GM12878 (cell line): ENCODE data around the gene SLC31A1. TPM values are rescaled to one million over a fixed set of nuclear protein-coding genes. Genes with fewer than 3 reads are reported as not detected.

ENCODE experiments used
- ATAC-seq: fragments of 200-7000 bp; cut with Tn5 transposase; 3 replicates; pipeline ENCODE4 v1.9.1; 2020; ENCODE audit warnings: mild to moderate bottlenecking, moderate library complexity
- BruUV-seq: library from RNA; stranded (reverse); fragments of 400-500 nt; replicated peaks from 2 replicates; lab custom pipeline; 2021; lab: Mats Ljungman, UMichigan
- CTCF ChIA-PET: fragments of 300-600 bp; sonication (Branson Sonifier 250); formaldehyde crosslinking; extraction: SDS; loops from one replicate; lab custom pipeline; 2021; ENCODE audit warnings: inconsistent platforms; lab: Yijun Ruan, JAX
- POLR2A ChIA-PET: fragments of 350-600 bp; formaldehyde crosslinking; extraction: SDS; loops from one replicate; lab custom pipeline; 2021; ENCODE audit warnings: inconsistent platforms; lab: Charles Lee
- RAD21 ChIA-PET: fragments of 300-600 bp; sonication (Branson Sonifier 250); formaldehyde crosslinking; loops from one replicate; lab custom pipeline; 2023; ENCODE audit warnings: antibody characterized with exemption; ENCODE audit not compliant: unreplicated experiment; lab: Charles Lee
- SMC1A ChIA-PET: fragments of 300-600 bp; sonication (Branson Sonifier 250); formaldehyde crosslinking; loops from one replicate; lab custom pipeline; 2023; ENCODE audit not compliant: unreplicated experiment, uncharacterized antibody; lab: Charles Lee
- DNase-seq: peaks from one replicate; pipeline ENCODE4 v3.0.0-alpha.2; 2011; ENCODE audit warnings: low read depth, low spot score
- FAIRE-seq: peaks from 3 replicates; lab custom pipeline; 2011; peaks lifted over from hg19 to GRCh38; lab: Jason Lieb, UNC
- H2AFZ ChIP-seq: 2 replicates; pipeline ENCODE4 v1.6.0; 2011; ENCODE audit warnings: low read depth, low read length, control low read depth; ENCODE audit not compliant: control insufficient read depth
- H3K27ac ChIP-seq: 2 replicates; pipeline ENCODE4 v1.5.1; 2011; ENCODE audit warnings: control low read depth; ENCODE audit not compliant: control insufficient read depth, insufficient read depth
- H3K27me3 ChIP-seq, 2 experiments: replicated peaks in 1 of 2; 2 replicates each; pipeline versions ENCODE4 v1.6.0 to v1.6.1; 2011; ENCODE audit warnings: low read length in 1 of 2; ENCODE audit not compliant: control insufficient read depth in 2 of 2, insufficient read depth in 2 of 2
- H3K36me3 ChIP-seq, 2 experiments: 2 replicates each; pipeline ENCODE4 v1.5.1; 2011; ENCODE audit warnings: low read length in 1 of 2; ENCODE audit not compliant: control insufficient read depth in 2 of 2, insufficient read depth in 2 of 2
- H3K4me1 ChIP-seq: 2 replicates; pipeline ENCODE4 v1.6.1; 2011; ENCODE audit warnings: mild to moderate bottlenecking, low read length, moderate library complexity, mixed read lengths; ENCODE audit not compliant: control insufficient read depth, insufficient read depth
- H3K4me2 ChIP-seq: 2 replicates; pipeline ENCODE4 v1.6.0; 2011; ENCODE audit warnings: control low read depth; ENCODE audit not compliant: control insufficient read depth, insufficient read depth
- H3K4me3 ChIP-seq: fragments of 200-600 bp; sonication (generic); 2 replicates; pipeline ENCODE4 v1.5.1; 2016
- H3K79me2 ChIP-seq: 2 replicates; pipeline ENCODE4 v1.6.0; 2011; ENCODE audit warnings: low read length; ENCODE audit not compliant: control insufficient read depth, insufficient read depth
- H3K9ac ChIP-seq: 2 replicates; pipeline ENCODE4 v1.8.0; 2011; ENCODE audit warnings: low read length, control low read depth, mixed read lengths; ENCODE audit not compliant: control insufficient read depth, insufficient read depth
- H3K9me3 ChIP-seq: replicated peaks from 3 replicates; pipeline ENCODE4 v1.5.1; 2011; ENCODE audit warnings: mild to moderate bottlenecking, low read length; ENCODE audit not compliant: control insufficient read depth, insufficient read depth
- H4K20me1 ChIP-seq: 2 replicates; pipeline ENCODE4 v1.6.0; 2011; ENCODE audit not compliant: control insufficient read depth, insufficient read depth
- CEBPB ChIP-seq, 2 experiments: fragments of 150-350 bp in 1 of 2; IDR thresholded peaks; 2 replicates each; pipeline ENCODE4 v1.6.1; 2012 to 2014; ENCODE audit warnings: low read depth in 2 of 2, low read length in 2 of 2, borderline replicate concordance in 1 of 2, inconsistent platforms in 1 of 2
- CHD2 ChIP-seq: IDR thresholded peaks from 2 replicates; pipeline ENCODE4 v1.6.1; 2011; ENCODE audit warnings: low read depth, low read length, improper control_type of control experiment, borderline replicate concordance
- EP300 ChIP-seq, 2 experiments: fragments of 150-350 bp in 1 of 2; IDR thresholded peaks; 2 replicates each; pipeline ENCODE4 v1.6.1; 2011 to 2012; ENCODE audit warnings: low read depth in 2 of 2, low read length in 2 of 2, borderline replicate concordance in 1 of 2, improper control_type of control experiment in 1 of 2, inconsistent platforms in 1 of 2; ENCODE audit not compliant: control insufficient read depth in 1 of 2
- JUND ChIP-seq: IDR thresholded peaks from 2 replicates; pipeline ENCODE4 v1.6.1; 2012; ENCODE audit warnings: low read depth, mild to moderate bottlenecking, low read length, improper control_type of control experiment, moderate library complexity
- NFIC ChIP-seq: IDR thresholded peaks from 2 replicates; pipeline ENCODE4 v1.6.1; 2012; ENCODE audit warnings: low read depth, mild to moderate bottlenecking, inconsistent platforms, low read length, moderate library complexity
- PAX8 ChIP-seq: fragments of 450-650 bp; IDR thresholded peaks from 2 replicates; pipeline ENCODE4 v1.6.1; 2017; ENCODE audit warnings: mild to moderate bottlenecking, moderate library complexity
- SUZ12 ChIP-seq: fragments of 200-600 bp; sonication (generic); IDR thresholded peaks from one replicate; pipeline ENCODE4 v1.6.1; 2018; ENCODE audit warnings: antibody characterized with exemption, mild to moderate bottlenecking; ENCODE audit not compliant: unreplicated experiment
- WGBS: methylation state at CpG from one replicate; pipeline ENCODE4 v1.1.6; 2016; ENCODE audit warnings: low lambda C conversion rate; ENCODE audit not compliant: insufficient replicate concordance, insufficient coverage; ENCODE audit errors: missing lambda C conversion rate; 5-methylcytosine and 5-hydroxymethylcytosine counted together
- in situ Hi-C: fragments of 300-500 bp; cut with MboI; formaldehyde crosslinking; loops from 9 replicates; pipeline ENCODE4 v1.14.3; 2018; ENCODE audit warnings: mixed read lengths
- intact Hi-C: fragments of 100-400 bp; cut with micrococcal nuclease; formaldehyde crosslinking; loops from one replicate; pipeline ENCODE4 v1.14.2; 2022; ENCODE audit not compliant: unreplicated experiment
- polyA plus RNA-seq, 11 experiments: library from polyadenylated mRNA; depleted of rRNA in 4 of 11; unstranded in 6 of 11; stranded (reverse) in 5 of 11; fragments of >200 nt; fragmentation: Nextera tagmentation in 4 of 11; fragmentation: Illumina TruSeq in 1 of 11; extraction: Ambion mirVana in 4 of 11; extraction: Trizol in 1 of 11; gene quantifications; 1 replicate in 1 of 11; 2 replicates in 10 of 11; pipeline versions ENCODE4 v1.2.1 to v1.2.3, GENCODE V29; 2011 to 2016; ENCODE audit warnings: inconsistent platforms in 2 of 11, missing spikeins in 2 of 11, low read depth in 1 of 11
- total RNA-seq, 4 experiments: library from RNA; depleted of rRNA in 3 of 4; stranded (reverse); fragments of >200 nt in 3 of 4; fragmentation: Illumina TruSeq in 1 of 4; extraction: Trizol in 1 of 4; gene quantifications; 2 replicates each; pipeline versions ENCODE4 v1.2.1 to v1.2.3, GENCODE V29; 2013 to 2021
- TF ChIP-seq, protein P1 (sequence below): IDR thresholded peaks from 2 replicates; pipeline ENCODE4 v1.6.1; 2012; ENCODE audit warnings: improper control_type of control experiment, low read depth, low read length; ENCODE audit not compliant: insufficient replicate concordance
- TF ChIP-seq, protein P2 (sequence below): fragments of 450-650 bp; IDR thresholded peaks from 2 replicates; pipeline ENCODE4 v1.6.1; 2017; ENCODE audit warnings: mild to moderate bottlenecking, moderate library complexity

The SLC31A1 gene
- total and polyA plus RNA-seq, 10 of the 15 experiments (the other 5 are each of a cell fraction or from before 2014, with no cell fraction given), result 7.3 to 16.2 (median 10.5) TPM

DNA sequence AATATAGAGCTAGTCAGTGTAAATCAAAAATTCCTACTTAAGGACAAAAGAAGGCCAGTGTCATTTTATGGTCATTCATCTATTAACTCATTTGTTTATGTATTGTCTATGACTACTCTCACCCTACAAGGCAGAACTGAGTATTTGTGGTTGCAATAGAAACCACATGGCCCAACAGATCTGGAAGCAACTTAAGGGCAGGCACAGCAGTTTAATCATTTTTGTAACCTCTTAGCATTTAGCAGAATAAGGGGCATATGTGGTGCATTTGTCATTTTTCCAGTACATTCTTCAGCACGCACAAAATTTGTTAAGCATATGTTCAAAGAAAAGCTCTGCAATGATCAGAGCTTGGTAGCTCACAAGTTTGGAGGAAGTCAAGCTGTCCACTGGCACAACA, 1.4 kb upstream of the SLC31A1 start:
- ATAC-seq (peak; percentile 78), FAIRE-seq (peak; percentile 68), DNase-seq (peak; percentile 77)
- intact Hi-C loops (loop anchor here (1.0 to 10.0 kb wide), 3 partner anchors 55 to 185 kb away; partner anchors contain the start of genes ALAD, CDC26 and PRPF4), in situ Hi-C loops (no loop called here)
- Histone ChIP-seq H3K4me3 (peak overlapping the region; percentile 86), H3K36me3 (0 out of 4 replicates have a peak, but pooled peaks cover 0 to 5% of the 10 kb centered on the region in 2 experiments), H3K4me1 (peaks cover 4% of the 10 kb centered on the region; the same call in 1 of the 2 replicates), H3K27ac (peak overlapping the region; percentile 95), H3K4me2 (peak overlapping the region; percentile 98), H3K9me3 (no peaks in the 10 kb centered on the region), H3K27me3 (no peaks in the 10 kb centered on the region), H3K79me2 (peaks cover 78% of the 10 kb centered on the region), H3K9ac (peak overlapping the region; percentile 70), H2AFZ (no peak overlapping the region), H4K20me1 (no peaks in the 10 kb centered on the region)
- WGBS, result 0% methylated on average over 1 of the region's 1 CpG
- ChIA-PET RAD21 (interaction anchor here (0.7 to 5.1 kb wide), 10 partner anchors 12 to 438 kb away, joined by 3 to 32 read pairs (median 4); partner anchors contain the start of genes C9orf43, CDC26, POLE3 and PRPF4), CTCF (interaction anchor here (1.1 to 4.8 kb wide), 8 partner anchors 33 to 361 kb away, joined by 3 to 52 read pairs (median 4); partner anchors contain the start of genes C9orf43, CDC26, POLE3 and PRPF4), SMC1A (interaction anchor here (0.6 to 5.0 kb wide), 19 partner anchors 8 to 395 kb away, joined by 3 to 68 read pairs (median 5); partner anchors contain the start of genes C9orf43, CDC26, POLE3 and PRPF4), POLR2A (interaction anchor here (0.7 to 4.5 kb wide), 6 partner anchors 12 to 734 kb away, joined by 3 to 32 read pairs (median 6); partner anchors contain the start of genes C9orf43, CDC26, KIAA1958 and POLE3)
- BruUV-seq, result no TSS peak
- peak; percentile 82 for TF ChIP-seq NFIC
- TF ChIP-seq PAX8, result no peak
- peak; percentile 44 to 61; a peak in 2 of 4 replicates for TF ChIP-seq EP300 (IDR thresholded peaks at IDR 0.05; ENCODE audit: borderline replicate concordance in 1 of 2, control insufficient read depth in 1 of 2, low read depth in 2 of 2, low read length in 2 of 2)
- TF ChIP-seq JUND, result no peak
- TF ChIP-seq CHD2, result no peak
- 0 out of 4 replicates have a peak, but pooled peaks of 1 of the 2 experiments have one; percentile 20 for TF ChIP-seq CEBPB (IDR thresholded peaks at IDR 0.05; ENCODE audit: borderline replicate concordance in 1 of 2, low read depth in 2 of 2, low read length in 2 of 2)
- no peak for TF ChIP-seq SUZ12
- TF ChIP-seq, protein P1, sequence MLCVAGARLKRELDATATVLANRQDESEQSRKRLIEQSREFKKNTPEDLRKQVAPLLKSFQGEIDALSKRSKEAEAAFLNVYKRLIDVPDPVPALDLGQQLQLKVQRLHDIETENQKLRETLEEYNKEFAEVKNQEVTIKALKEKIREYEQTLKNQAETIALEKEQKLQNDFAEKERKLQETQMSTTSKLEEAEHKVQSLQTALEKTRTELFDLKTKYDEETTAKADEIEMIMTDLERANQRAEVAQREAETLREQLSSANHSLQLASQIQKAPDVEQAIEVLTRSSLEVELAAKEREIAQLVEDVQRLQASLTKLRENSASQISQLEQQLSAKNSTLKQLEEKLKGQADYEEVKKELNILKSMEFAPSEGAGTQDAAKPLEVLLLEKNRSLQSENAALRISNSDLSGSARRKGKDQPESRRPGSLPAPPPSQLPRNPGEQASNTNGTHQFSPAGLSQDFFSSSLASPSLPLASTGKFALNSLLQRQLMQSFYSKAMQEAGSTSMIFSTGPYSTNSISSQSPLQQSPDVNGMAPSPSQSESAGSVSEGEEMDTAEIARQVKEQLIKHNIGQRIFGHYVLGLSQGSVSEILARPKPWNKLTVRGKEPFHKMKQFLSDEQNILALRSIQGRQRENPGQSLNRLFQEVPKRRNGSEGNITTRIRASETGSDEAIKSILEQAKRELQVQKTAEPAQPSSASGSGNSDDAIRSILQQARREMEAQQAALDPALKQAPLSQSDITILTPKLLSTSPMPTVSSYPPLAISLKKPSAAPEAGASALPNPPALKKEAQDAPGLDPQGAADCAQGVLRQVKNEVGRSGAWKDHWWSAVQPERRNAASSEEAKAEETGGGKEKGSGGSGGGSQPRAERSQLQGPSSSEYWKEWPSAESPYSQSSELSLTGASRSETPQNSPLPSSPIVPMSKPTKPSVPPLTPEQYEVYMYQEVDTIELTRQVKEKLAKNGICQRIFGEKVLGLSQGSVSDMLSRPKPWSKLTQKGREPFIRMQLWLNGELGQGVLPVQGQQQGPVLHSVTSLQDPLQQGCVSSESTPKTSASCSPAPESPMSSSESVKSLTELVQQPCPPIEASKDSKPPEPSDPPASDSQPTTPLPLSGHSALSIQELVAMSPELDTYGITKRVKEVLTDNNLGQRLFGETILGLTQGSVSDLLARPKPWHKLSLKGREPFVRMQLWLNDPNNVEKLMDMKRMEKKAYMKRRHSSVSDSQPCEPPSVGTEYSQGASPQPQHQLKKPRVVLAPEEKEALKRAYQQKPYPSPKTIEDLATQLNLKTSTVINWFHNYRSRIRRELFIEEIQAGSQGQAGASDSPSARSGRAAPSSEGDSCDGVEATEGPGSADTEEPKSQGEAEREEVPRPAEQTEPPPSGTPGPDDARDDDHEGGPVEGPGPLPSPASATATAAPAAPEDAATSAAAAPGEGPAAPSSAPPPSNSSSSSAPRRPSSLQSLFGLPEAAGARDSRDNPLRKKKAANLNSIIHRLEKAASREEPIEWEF, result no peak
- TF ChIP-seq, protein P2, sequence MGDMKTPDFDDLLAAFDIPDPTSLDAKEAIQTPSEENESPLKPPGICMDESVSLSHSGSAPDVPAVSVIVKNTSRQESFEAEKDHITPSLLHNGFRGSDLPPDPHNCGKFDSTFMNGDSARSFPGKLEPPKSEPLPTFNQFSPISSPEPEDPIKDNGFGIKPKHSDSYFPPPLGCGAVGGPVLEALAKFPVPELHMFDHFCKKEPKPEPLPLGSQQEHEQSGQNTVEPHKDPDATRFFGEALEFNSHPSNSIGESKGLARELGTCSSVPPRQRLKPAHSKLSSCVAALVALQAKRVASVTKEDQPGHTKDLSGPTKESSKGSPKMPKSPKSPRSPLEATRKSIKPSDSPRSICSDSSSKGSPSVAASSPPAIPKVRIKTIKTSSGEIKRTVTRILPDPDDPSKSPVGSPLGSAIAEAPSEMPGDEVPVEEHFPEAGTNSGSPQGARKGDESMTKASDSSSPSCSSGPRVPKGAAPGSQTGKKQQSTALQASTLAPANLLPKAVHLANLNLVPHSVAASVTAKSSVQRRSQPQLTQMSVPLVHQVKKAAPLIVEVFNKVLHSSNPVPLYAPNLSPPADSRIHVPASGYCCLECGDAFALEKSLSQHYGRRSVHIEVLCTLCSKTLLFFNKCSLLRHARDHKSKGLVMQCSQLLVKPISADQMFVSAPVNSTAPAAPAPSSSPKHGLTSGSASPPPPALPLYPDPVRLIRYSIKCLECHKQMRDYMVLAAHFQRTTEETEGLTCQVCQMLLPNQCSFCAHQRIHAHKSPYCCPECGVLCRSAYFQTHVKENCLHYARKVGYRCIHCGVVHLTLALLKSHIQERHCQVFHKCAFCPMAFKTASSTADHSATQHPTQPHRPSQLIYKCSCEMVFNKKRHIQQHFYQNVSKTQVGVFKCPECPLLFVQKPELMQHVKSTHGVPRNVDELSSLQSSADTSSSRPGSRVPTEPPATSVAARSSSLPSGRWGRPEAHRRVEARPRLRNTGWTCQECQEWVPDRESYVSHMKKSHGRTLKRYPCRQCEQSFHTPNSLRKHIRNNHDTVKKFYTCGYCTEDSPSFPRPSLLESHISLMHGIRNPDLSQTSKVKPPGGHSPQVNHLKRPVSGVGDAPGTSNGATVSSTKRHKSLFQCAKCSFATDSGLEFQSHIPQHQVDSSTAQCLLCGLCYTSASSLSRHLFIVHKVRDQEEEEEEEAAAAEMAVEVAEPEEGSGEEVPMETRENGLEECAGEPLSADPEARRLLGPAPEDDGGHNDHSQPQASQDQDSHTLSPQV, result no peak
